Panc1 (cell line): ENCODE data around the gene RALGPS1.

ENCODE experiments used
- CTCF ChIP-seq: fragments of 450-650 bp; IDR thresholded peaks from 2 replicates; pipeline ENCODE4 v1.5.1; 2017; ENCODE audit warnings: mild to moderate bottlenecking
- POLR2AphosphoS5 ChIP-seq: IDR thresholded peaks from 2 replicates; pipeline ENCODE4 v1.6.1; 2012; ENCODE audit warnings: mild to moderate bottlenecking, low read depth, low read length, moderate library complexity
- SIN3A ChIP-seq: IDR thresholded peaks from 2 replicates; pipeline ENCODE4 v1.6.1; 2012; ENCODE audit warnings: low read depth, mild to moderate bottlenecking, low read length, moderate library complexity, borderline replicate concordance; ENCODE audit not compliant: insufficient read depth
- TCF7L2 ChIP-seq: IDR thresholded peaks from 2 replicates; pipeline ENCODE4 v1.6.1; 2011; ENCODE audit warnings: mild to moderate bottlenecking, low read depth, low read length, inconsistent platforms

GRCh38 chr9:127232833-127233549 lies 318.4 kb downstream of the RALGPS1 start:
- no peak for TF ChIP-seq POLR2AphosphoS5
- no peak for TF ChIP-seq CTCF
- no peak for TF ChIP-seq TCF7L2
- no peak for TF ChIP-seq SIN3A
